Measurements from ENCODE around the gene ACSF3.
"Not testable (repeated sequence)": the region's sequence is repeated elsewhere in the genome, so short reads cannot be mapped to it uniquely, and the experiment has no call there.

The ACSF3 gene

DNA sequence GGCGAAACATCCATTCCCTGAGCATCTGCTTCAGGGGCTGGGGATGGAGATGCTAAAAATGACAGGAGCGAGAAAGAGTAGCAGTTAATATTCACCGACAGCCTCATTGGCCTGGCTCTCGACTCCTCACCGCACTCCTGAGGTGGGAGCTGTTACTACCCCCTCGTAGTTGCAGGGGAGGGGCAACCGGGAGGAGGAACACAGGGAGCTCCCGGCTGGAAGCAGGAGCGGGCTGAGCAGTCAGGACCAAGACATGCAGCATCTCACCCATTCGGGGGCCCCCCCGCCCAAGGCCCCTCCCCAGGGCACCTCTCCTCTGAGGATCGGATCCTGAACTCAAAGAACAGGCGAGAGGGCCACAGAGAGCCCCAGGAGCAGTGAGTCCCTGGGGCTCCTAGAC, 4.5 kb upstream of the ACSF3 start:
- ChIA-PET POLR2A (no interaction called here), CTCF (interaction anchor here (1.2 kb wide), 1 partner anchor 16 kb away, joined by 3 read pairs; no protein-coding TSS in a partner anchor)
- Histone ChIP-seq H3K4me3 (ENCODE audit: control insufficient read depth in 1 of 7, extremely low read depth in 1 of 7, insufficient read depth in 4 of 7, low read depth in 2 of 7, low read length in 6 of 7) (no peak overlapping the region), H3K4me1 (ENCODE audit: control extremely low read depth in 1 of 4, control insufficient read depth in 4 of 4, insufficient read depth in 4 of 4, low read length in 3 of 4) (peaks cover 4 to 7% (median 4%) of the 10 kb centered on the region in 4 experiments), H3K36me3 (ENCODE audit: control insufficient read depth in 4 of 4, insufficient read depth in 4 of 4, low read length in 3 of 4) (no peaks in the 10 kb centered on the region), H3K9me3 (ENCODE audit: control extremely low read depth in 1 of 5, control insufficient read depth in 4 of 5, insufficient read depth in 2 of 5, low read depth in 1 of 5, low read length in 4 of 5) (no peaks in the 10 kb centered on the region), H3K27ac (ENCODE audit: insufficient read depth in 1 of 2, low read depth in 1 of 2, low read length in 2 of 2, poor library complexity in 1 of 2, severe bottlenecking in 2 of 2) (no peak overlapping the region), H3K27me3 (replicated peaks in 2 of 5; ENCODE audit: control insufficient read depth in 4 of 5, insufficient read depth in 5 of 5, low read length in 4 of 5) (peaks cover 0 to 7% (median 1%) of the 10 kb centered on the region in 5 experiments)
- DNase-seq: no peak
- WGBS (ENCODE audit: insufficient coverage): 61% methylated on average over 11 of the region's 13 CpGs

DNA sequence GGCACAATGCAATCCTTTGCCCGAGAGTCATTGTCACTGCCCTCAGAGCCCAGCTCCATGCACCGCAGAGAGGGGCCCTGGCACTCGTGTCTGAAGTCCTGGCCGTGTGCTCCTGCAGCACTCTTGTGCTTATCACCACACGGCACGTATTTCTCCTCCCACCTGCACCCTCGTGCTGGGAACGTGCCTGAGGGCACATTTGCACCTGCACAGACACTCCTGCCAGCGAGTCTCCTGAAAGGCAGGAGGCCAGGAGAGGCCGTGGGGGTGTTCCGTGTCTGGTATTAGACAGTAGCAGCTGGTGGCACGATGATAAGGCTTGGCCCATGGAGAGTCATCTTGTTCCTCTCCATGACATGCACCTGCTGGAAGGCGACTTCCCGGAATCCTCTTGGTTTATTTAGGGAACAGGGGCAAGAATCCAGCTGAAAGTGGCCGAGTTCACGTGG, 3.4 kb upstream of the ACSF3 start:
- H3K36me3 ChIP-seq (ENCODE audit: control insufficient read depth in 4 of 4, insufficient read depth in 4 of 4, low read length in 3 of 4): no peaks in the 10 kb centered on the region
- CTCF ChIA-PET: interaction anchor here (0.6 to 1.2 kb wide), 2 partner anchors 17 to 207 kb away, joined by 3 read pairs; no protein-coding TSS in a partner anchor
- peak in 1 of 3 donors; percentile 49 for DNase-seq
- H3K9me3 ChIP-seq (ENCODE audit: control extremely low read depth in 1 of 5, control insufficient read depth in 4 of 5, insufficient read depth in 2 of 5, low read depth in 1 of 5, low read length in 4 of 5): no peaks in the 10 kb centered on the region
- 82% methylated on average over 11 of the region's 16 CpGs for WGBS (ENCODE audit: insufficient coverage)
- H3K27ac ChIP-seq (ENCODE audit: insufficient read depth in 1 of 2, low read depth in 1 of 2, low read length in 2 of 2, poor library complexity in 1 of 2, severe bottlenecking in 2 of 2): no peak overlapping the region
- peaks cover 0 to 7% (median 1%) of the 10 kb centered on the region in 5 experiments for H3K27me3 ChIP-seq (replicated peaks in 2 of 5; ENCODE audit: control insufficient read depth in 4 of 5, insufficient read depth in 5 of 5, low read length in 4 of 5)
- H3K4me3 ChIP-seq (ENCODE audit: control insufficient read depth in 1 of 7, extremely low read depth in 1 of 7, insufficient read depth in 4 of 7, low read depth in 2 of 7, low read length in 6 of 7): no peak overlapping the region
- H3K4me1 ChIP-seq (ENCODE audit: control extremely low read depth in 1 of 4, control insufficient read depth in 4 of 4, insufficient read depth in 4 of 4, low read length in 3 of 4): peaks cover 8 to 17% (median 14%) of the 10 kb centered on the region in 4 experiments
- POLR2A ChIA-PET: no interaction called here

DNA sequence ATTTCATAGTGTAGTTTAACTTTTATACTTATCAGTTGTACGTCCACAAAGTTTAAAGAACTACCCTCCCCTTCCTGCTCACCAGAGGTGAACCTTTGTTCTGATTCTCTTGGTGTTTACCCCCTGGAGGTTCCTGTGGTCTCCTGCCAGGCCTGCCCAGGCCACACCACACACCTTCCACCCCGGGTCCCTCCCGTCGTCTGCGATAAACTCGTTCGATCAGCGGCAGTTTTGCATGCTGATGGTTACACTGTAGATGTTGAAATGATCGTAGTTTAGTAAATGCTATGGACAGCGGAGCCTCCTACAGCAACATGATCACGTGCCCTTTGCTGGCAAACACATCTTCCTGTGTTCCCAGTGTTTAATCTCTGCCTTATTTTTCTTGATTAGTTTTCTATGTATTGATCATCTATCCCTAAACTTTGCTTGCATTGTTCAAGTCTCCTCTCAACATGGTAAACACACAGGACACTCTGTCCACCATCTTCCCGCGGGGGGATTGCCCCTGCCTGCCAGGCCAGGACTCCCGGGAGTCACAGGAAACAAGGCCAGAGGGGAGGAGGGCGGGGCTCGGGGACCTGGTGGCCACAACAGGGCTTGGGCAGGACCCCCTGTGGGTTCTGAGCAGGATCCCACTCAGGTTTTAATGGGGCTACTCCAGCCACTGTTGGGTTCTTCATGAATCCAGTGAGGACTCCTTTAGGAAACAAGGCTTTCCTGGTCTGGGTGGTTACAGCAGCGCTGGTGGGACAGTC, 2.8 kb upstream of the ACSF3 start:
- Histone ChIP-seq H3K9me3 (ENCODE audit: control extremely low read depth in 1 of 5, control insufficient read depth in 4 of 5, insufficient read depth in 2 of 5, low read depth in 1 of 5, low read length in 4 of 5) (no peaks in the 10 kb centered on the region), H3K4me3 (ENCODE audit: control insufficient read depth in 1 of 7, extremely low read depth in 1 of 7, insufficient read depth in 4 of 7, low read depth in 2 of 7, low read length in 6 of 7) (no peak overlapping the region), H3K27me3 (replicated peaks in 2 of 5; ENCODE audit: control insufficient read depth in 4 of 5, insufficient read depth in 5 of 5, low read length in 4 of 5) (peaks cover 0 to 7% (median 1%) of the 10 kb centered on the region in 5 experiments), H3K27ac (ENCODE audit: insufficient read depth in 1 of 2, low read depth in 1 of 2, low read length in 2 of 2, poor library complexity in 1 of 2, severe bottlenecking in 2 of 2) (no peak overlapping the region), H3K36me3 (ENCODE audit: control insufficient read depth in 4 of 4, insufficient read depth in 4 of 4, low read length in 3 of 4) (peaks cover 0 to under 1% (median 0%) of the 10 kb centered on the region in 4 experiments), H3K4me1 (ENCODE audit: control extremely low read depth in 1 of 4, control insufficient read depth in 4 of 4, insufficient read depth in 4 of 4, low read length in 3 of 4) (peaks cover 8 to 23% (median 20%) of the 10 kb centered on the region in 4 experiments)
- 79% methylated on average over 7 of the region's 17 CpGs for WGBS (ENCODE audit: insufficient coverage)
- CTCF ChIA-PET: interaction anchor here (0.6 kb wide), 1 partner anchor 208 kb away, joined by 3 read pairs; no protein-coding TSS in a partner anchor
- no peak for DNase-seq
- POLR2A ChIA-PET: no interaction called here

GRCh38 chr16:89092013-89092412, 1.6 kb upstream of the ACSF3 start:
- H3K4me3 ChIP-seq (ENCODE audit: control insufficient read depth in 1 of 7, extremely low read depth in 1 of 7, insufficient read depth in 4 of 7, low read depth in 2 of 7, low read length in 6 of 7): no peak overlapping the region
- H3K27ac ChIP-seq (ENCODE audit: insufficient read depth in 1 of 2, low read depth in 1 of 2, low read length in 2 of 2, poor library complexity in 1 of 2, severe bottlenecking in 2 of 2): no peak overlapping the region
- H3K27me3 ChIP-seq (replicated peaks in 2 of 5; ENCODE audit: control insufficient read depth in 4 of 5, insufficient read depth in 5 of 5, low read length in 4 of 5): peaks cover 0 to 7% (median 1%) of the 10 kb centered on the region in 5 experiments
- peaks cover 9 to 34% (median 32%) of the 10 kb centered on the region in 4 experiments for H3K4me1 ChIP-seq (ENCODE audit: control extremely low read depth in 1 of 4, control insufficient read depth in 4 of 4, insufficient read depth in 4 of 4, low read length in 3 of 4)
- no peaks in the 10 kb centered on the region for H3K9me3 ChIP-seq (ENCODE audit: control extremely low read depth in 1 of 5, control insufficient read depth in 4 of 5, insufficient read depth in 2 of 5, low read depth in 1 of 5, low read length in 4 of 5)
- WGBS (ENCODE audit: insufficient coverage): 92% methylated on average over 6 of the region's 7 CpGs
- H3K36me3 ChIP-seq (ENCODE audit: control insufficient read depth in 4 of 4, insufficient read depth in 4 of 4, low read length in 3 of 4): peaks cover 0 to 7% (median 2%) of the 10 kb centered on the region in 4 experiments
- POLR2A ChIA-PET: interaction anchor here (0.6 kb wide), 1 partner anchor 885 kb away, joined by 3 read pairs; no protein-coding TSS in a partner anchor
- DNase-seq: no peak
- CTCF ChIA-PET: no interaction called here

- ChIA-PET POLR2A (interaction anchor here (0.6 to 1.5 kb wide), 7 partner anchors 14 to 200 kb away, joined by 3 to 10 read pairs (median 3); partner anchors contain the start of gene CBFA2T3), CTCF (interaction anchor here (1.4 to 1.6 kb wide), 2 partner anchors 13 to 153 kb away, joined by 3 to 4 read pairs; no protein-coding TSS in a partner anchor)
- peaks cover 0 to 18% (median 2%) of the 10 kb centered on the region in 4 experiments for H3K36me3 ChIP-seq (ENCODE audit: control insufficient read depth in 4 of 4, insufficient read depth in 4 of 4, low read length in 3 of 4)
- not testable (repeated sequence) for H3K9me3 ChIP-seq (ENCODE audit: control extremely low read depth in 1 of 5, control insufficient read depth in 4 of 5, insufficient read depth in 2 of 5, low read depth in 1 of 5, low read length in 4 of 5); DNase-seq; H3K27me3 ChIP-seq (replicated peaks in 2 of 5; ENCODE audit: control insufficient read depth in 4 of 5, insufficient read depth in 5 of 5, low read length in 4 of 5)
- peak overlapping the region; percentile 70 to 88 (median 77) for H3K4me3 ChIP-seq (ENCODE audit: control insufficient read depth in 1 of 7, extremely low read depth in 1 of 7, insufficient read depth in 4 of 7, low read depth in 2 of 7, low read length in 6 of 7)
- H3K4me1 ChIP-seq (ENCODE audit: control extremely low read depth in 1 of 4, control insufficient read depth in 4 of 4, insufficient read depth in 4 of 4, low read length in 3 of 4): peaks cover 13 to 46% (median 44%) of the 10 kb centered on the region in 4 experiments
- WGBS (ENCODE audit: insufficient coverage): 47% methylated on average over 6 of the region's 15 CpGs
- H3K27ac ChIP-seq (ENCODE audit: insufficient read depth in 1 of 2, low read depth in 1 of 2, low read length in 2 of 2, poor library complexity in 1 of 2, severe bottlenecking in 2 of 2): peak overlapping the region in 1 of 2 experiments; percentile 77
Measured at GRCh38 chr16:89093252-89093601, 425 bp upstream of the ACSF3 start.

- ChIA-PET POLR2A (interaction anchor here (0.7 to 1.5 kb wide), 6 partner anchors 7 to 117 kb away, joined by 3 to 10 read pairs (median 4); partner anchors contain the start of gene CBFA2T3), CTCF (interaction anchor here (1.0 to 1.6 kb wide), 2 partner anchors 12 to 61 kb away, joined by 3 to 4 read pairs; no protein-coding TSS in a partner anchor)
- 27% methylated on average over 10 of the region's 21 CpGs for WGBS (ENCODE audit: insufficient coverage)
- Histone ChIP-seq H3K9me3 (ENCODE audit: control extremely low read depth in 1 of 5, control insufficient read depth in 4 of 5, insufficient read depth in 2 of 5, low read depth in 1 of 5, low read length in 4 of 5) (no peaks in the 10 kb centered on the region), H3K4me1 (ENCODE audit: control extremely low read depth in 1 of 4, control insufficient read depth in 4 of 4, insufficient read depth in 4 of 4, low read length in 3 of 4) (peaks cover 14 to 58% (median 54%) of the 10 kb centered on the region in 4 experiments), H3K27me3 (replicated peaks in 2 of 5; ENCODE audit: control insufficient read depth in 4 of 5, insufficient read depth in 5 of 5, low read length in 4 of 5) (peaks cover 0 to 7% (median 1%) of the 10 kb centered on the region in 5 experiments), H3K27ac (ENCODE audit: insufficient read depth in 1 of 2, low read depth in 1 of 2, low read length in 2 of 2, poor library complexity in 1 of 2, severe bottlenecking in 2 of 2) (peak overlapping the region; percentile 33 to 77), H3K36me3 (ENCODE audit: control insufficient read depth in 4 of 4, insufficient read depth in 4 of 4, low read length in 3 of 4) (peaks cover 0 to 27% (median 7%) of the 10 kb centered on the region in 4 experiments), H3K4me3 (ENCODE audit: control insufficient read depth in 1 of 7, extremely low read depth in 1 of 7, insufficient read depth in 4 of 7, low read depth in 2 of 7, low read length in 6 of 7) (peak overlapping the region; percentile 70 to 88 (median 77))
- DNase-seq: peak in 1 of 3 donors; percentile 17
Measured at GRCh38 chr16:89094252-89094879, 714 bp downstream of the ACSF3 start.
